ENCODE results near the gene LRRC37B.
"Not testable (repeated sequence)": the region's sequence is repeated elsewhere in the genome, so short reads cannot be mapped to it uniquely, and the experiment has no call there.

DNA sequence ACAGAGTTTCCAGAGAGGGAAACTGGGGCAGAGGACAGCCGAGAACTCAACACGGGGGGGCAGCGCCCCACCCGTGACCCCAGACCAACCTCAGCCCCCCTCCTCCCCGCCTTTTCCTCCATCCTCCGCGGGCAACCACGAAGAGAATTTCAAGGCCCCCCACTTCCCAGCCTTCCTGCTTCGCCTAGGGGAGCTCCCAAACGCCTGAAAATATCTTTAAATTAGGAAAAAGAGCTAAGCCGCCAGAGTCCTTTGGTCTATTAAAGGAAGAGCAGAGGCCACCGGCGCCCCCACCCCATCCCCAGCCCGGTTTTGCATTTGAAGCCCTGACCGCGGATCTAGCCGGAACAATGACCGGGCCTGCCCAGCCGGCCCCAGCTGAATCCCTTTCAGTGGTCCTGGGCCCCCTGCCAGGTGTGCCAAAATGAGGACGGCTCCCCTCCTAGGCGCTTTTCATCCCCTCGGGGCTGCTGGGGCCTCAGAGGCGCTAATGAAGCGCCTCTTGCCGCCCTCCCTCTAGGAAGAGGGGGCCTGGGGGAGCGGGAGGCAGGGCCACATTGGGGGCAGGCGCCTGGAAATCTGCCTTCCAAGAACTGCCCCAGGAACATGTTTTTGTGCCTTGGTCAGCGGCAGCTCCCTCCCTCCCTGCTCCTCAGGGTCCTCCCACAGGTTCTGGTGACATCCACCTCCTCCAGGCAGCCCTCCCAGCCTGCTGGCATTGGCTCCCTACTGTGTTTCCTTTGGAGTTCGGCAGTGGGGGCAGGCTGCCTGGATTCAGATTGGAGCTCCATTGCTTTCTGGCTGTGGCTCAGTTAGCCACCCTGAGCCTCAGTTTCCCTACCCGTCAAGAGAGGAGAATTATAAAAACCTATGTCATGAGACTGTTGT, 78.0 kb downstream of the LRRC37B start:
- TF ChIP-seq, protein P1, sequence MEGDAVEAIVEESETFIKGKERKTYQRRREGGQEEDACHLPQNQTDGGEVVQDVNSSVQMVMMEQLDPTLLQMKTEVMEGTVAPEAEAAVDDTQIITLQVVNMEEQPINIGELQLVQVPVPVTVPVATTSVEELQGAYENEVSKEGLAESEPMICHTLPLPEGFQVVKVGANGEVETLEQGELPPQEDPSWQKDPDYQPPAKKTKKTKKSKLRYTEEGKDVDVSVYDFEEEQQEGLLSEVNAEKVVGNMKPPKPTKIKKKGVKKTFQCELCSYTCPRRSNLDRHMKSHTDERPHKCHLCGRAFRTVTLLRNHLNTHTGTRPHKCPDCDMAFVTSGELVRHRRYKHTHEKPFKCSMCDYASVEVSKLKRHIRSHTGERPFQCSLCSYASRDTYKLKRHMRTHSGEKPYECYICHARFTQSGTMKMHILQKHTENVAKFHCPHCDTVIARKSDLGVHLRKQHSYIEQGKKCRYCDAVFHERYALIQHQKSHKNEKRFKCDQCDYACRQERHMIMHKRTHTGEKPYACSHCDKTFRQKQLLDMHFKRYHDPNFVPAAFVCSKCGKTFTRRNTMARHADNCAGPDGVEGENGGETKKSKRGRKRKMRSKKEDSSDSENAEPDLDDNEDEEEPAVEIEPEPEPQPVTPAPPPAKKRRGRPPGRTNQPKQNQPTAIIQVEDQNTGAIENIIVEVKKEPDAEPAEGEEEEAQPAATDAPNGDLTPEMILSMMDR (conservative IDR thresholded peaks at IDR 0.05; ENCODE audit: low read length): not testable (repeated sequence)
- not testable (repeated sequence) for TF ChIP-seq EZH2phosphoT487 (IDR thresholded peaks at IDR 0.05; ENCODE audit: borderline replicate concordance, low read depth, low read length)

Measured in OCI-LY7 (cell line).